Smooth muscle cell of the coronary artery (primary cell): ENCODE measurements around the gene PARP11. TPM values are rescaled to one million over a fixed set of nuclear protein-coding genes. Genes with fewer than 3 reads are reported as not detected.

ENCODE experiments used
- total RNA-seq: library from RNA; depleted of rRNA; stranded (reverse); fragments of >200 nt; gene quantifications from 2 replicates; pipeline ENCODE4 v1.2.3, GENCODE V29; 2014; ENCODE audit warnings: low replicate concordance

PARP11 gene, protein sequence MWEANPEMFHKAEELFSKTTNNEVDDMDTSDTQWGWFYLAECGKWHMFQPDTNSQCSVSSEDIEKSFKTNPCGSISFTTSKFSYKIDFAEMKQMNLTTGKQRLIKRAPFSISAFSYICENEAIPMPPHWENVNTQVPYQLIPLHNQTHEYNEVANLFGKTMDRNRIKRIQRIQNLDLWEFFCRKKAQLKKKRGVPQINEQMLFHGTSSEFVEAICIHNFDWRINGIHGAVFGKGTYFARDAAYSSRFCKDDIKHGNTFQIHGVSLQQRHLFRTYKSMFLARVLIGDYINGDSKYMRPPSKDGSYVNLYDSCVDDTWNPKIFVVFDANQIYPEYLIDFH
- total RNA-seq: 2.1 and 2.3 TPM in 2 replicates

DNA sequence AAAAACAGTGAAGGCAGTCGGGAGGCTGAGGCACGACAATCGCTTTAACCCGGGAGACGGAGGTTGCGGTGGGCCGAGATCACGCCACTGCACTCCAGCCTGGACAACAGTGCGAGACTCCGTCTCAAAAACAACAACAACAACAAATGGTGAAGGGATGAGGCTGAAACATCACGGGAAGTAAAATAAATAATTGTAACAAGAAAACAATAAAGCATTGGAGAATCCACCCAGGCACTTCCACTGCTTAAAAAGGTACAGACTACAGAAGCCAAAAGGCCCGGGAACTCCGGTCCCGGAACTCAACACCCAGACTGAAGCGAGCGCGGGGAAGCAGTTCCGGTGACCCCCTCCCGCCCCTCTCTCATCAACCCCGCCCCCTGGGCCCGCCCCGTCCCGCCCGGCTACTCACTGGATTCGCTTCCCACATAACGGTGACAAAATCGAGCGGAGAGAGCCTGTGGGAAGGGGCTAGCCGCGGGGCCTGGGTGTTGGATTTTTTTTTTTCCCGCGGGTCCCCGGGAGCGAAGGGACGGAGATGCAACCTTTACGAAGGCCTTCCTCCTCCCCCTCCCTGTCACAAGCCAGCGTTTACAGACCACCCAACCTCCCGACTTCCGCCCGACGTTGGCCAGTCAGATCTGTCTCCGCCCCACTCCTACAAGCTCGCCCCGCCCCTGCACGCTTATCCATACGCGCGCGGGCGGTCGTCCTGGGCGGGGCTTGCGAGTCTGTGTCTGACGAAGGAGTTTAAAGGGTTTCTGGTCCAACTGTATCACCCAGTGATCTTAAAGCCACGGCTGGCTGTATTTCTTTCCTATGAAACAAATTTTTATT lies at the start of gene PARP11:
Gene PARP11 (minus strand): TSS at position 600 of the 837 bp plus-strand sequence. CDS start 170 bp downstream, at position 430.

Other genes starting within 250 kb of the PARP11 start
- gene CRACR2A, start 120.3 kb downstream of the PARP11 start, total RNA-seq: 3.2 and 3.7 TPM in 2 replicates